HG03565 (cell line): ENCODE data around the gene CACNG8.
"Not testable (repeated sequence)": the region's sequence is repeated elsewhere in the genome, so short reads cannot be mapped to it uniquely, and the experiment has no call there.

Source experiments
- ATAC-seq: cut with Tn5 transposase; IDR thresholded peaks from one replicate; pipeline ENCODE4 v1.9.1; 2021; ENCODE audit warnings: mild to moderate bottlenecking, moderate library complexity; ENCODE audit not compliant: unreplicated experiment

The CACNG8 gene

GRCh38 chr19:53962887-53963431, at the start of gene CACNG8:
Gene CACNG8 (plus strand): TSS chr19:53962937.
- no peak for ATAC-seq

DNA sequence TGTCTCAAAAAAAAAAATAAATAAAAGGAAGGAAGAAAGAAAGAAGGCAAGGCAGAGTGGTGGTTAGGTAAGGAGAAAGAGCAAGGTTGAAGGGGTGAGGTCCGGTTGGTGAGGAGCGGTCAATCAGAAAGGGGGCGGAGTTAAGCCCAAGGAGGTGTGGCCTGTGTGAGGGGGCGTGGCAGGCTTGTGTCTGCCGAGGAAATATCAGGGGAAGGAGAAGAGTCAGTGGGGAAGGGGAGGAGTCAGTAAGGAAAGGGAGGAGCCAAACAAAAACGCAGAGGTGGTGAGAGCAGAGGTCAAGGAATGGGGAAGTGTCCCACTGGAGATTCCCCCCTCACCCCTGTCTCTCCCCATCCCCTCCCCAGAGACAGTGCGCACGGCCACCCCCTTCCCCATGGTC, 47.7 kb upstream of the CACNG8 start:
- no peak for ATAC-seq

DNA sequence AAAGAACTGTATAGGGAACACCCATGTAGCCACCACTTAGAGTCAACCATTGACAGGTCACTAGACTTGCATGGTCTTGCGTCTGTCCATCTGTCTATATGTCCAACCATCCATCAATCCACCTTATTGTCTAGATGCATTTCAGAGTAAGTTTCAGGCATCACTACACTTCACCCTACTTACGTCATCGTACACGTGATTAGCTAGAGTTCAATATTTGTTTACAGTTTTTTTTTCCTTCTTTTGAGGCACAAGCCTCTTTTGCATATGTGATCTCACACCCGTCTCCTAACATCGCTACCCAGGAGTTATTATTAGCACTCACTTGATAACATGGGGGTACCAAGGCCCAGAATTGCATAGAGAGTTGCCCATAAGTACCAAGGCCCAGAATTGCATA, 46.7 kb upstream of the CACNG8 start:
- ATAC-seq = no peak

DNA sequence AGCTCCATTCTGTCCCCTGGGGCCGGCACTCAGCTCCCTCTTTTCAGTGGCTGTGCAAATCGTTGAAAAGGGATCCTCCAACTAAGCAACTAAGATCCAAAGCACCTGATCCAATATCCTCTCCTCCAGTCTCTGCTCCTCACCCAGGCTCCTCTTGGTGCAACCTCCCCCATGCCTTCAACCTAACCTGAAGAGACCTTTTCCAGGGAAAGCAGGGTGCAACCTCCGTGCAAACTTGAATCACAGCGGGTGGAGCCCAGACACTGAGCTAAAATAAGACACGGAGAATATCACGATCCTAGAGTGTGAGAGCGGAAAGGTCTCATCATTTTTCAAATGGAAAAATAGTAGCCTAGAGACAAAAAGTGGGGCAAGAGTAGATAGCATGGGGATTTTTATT, 45.4 kb upstream of the CACNG8 start:
- no peak for ATAC-seq

DNA sequence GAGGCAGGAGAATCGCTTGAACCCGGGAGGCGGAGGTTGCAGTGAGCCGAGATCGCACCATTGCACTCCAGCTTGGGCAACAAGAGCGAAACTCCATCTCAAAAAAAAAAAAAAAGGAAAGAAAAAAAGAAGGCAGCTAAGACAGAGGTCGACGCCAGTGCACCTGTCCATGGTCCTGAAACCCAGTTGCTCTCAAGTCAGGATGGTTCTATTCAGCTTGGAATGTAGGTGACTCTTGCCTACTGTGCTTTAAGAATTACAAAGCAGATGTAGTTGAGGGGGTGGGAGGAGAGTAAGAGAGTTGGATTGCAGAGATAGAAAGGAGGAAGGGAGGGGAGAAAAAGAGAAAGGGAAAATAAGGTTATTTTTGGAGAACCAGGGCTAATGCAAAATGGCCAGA, 35.0 kb upstream of the CACNG8 start:
- ATAC-seq = no peak

DNA sequence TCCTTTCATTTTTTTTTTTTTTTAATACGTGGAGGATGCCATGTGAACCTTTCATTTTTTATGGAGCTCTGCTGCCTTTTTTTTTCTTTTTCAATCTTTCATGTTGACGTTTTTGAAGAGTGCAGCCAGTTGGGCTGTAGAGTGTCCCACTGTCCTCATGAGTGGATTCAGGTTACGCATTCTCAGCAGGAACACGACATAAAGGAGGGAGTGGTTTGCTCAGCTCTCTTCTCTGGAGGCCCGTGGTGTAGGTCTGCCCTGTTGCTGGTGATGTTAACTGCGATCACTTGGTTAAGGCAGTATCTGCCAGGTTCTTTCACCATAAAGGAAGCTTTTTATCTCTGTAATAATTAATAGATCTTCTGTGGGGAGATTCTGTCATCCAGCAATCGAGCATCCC, 26.7 kb upstream of the CACNG8 start:
- no peak for ATAC-seq

DNA sequence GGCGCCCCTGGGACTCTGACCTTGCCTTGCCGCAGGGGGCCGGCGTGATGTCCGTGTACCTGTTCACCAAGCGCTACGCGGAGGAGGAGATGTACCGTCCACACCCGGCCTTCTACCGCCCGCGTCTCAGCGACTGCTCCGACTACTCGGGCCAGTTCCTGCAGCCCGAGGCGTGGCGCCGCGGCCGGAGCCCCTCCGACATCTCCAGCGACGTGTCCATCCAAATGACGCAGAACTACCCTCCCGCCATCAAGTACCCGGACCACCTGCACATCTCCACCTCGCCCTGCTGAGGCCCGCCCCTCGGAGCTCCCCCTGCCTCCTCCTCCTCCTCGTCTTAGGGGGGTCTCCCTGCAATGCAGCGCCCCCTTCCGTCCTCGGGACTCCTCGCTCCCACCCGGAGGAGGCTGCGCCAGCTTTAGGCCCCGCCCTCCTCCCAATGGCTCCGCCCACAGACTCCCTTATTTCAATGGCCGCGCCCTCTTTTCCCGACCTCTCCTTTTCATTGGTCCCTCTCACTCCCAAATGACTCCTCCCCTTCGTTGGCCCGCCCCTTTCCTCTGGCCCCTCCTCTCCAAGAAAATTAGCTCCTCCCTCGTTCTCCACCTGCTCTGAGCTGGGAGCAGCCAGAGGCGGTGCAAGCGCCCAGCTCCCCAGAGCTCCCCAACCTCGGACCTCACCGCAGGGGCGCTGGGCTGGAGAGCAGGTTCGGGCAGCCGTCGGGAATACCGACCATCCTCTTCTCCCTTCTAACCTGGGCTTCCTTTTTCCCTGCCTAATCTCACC, 20.5 kb upstream of the CACNG8 start:
- ATAC-seq = no peak

- no peak for ATAC-seq
Observed at GRCh38 chr19:53944416-53944815, 18.3 kb upstream of the CACNG8 start.

GRCh38 chr19:53944933-53945332, 17.8 kb upstream of the CACNG8 start:
- no peak for ATAC-seq

- ATAC-seq = no peak
Observed at GRCh38 chr19:53945441-53945840, 17.3 kb upstream of the CACNG8 start.

DNA sequence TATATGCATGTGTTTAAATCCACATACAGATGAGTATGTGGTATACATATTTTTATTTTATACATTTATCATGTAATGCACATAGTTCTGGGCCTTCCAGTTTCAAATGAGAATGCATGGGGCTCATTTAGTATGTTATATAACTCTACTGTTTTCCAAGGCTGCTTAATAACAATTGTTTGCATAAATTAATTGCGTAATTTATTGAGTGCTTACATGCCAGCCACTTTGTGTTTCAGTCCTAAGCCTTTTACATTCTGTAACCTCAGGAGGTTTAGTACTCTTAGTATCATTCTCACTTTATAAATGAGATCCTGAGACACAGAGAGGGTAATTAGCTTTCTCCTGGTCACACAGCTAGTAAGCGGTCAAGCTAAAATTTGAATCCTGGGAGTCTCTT, 16.7 kb upstream of the CACNG8 start:
- ATAC-seq = no peak

DNA sequence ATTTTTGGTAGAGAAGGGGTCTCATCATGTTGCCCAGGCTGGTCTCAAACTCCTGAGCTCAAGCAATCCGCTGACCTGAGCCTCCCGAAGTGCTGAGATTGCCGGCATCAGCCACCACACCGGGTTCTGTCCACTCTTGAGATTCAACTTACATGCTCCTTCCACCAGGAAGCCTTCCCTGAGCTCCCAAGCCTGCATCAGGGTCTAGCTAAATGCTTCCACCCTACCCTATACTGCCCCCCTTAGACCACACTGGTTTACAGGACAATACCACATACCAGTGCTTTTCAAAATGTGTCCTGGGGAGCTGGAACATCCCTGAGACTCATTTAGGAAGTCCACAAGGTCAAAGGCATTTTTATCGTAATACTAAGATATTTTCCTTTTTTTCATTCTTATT, 15.1 kb upstream of the CACNG8 start:
- ATAC-seq = no peak

- not testable (repeated sequence) for ATAC-seq
Observed at GRCh38 chr19:53948611-53949010, 14.1 kb upstream of the CACNG8 start.

DNA sequence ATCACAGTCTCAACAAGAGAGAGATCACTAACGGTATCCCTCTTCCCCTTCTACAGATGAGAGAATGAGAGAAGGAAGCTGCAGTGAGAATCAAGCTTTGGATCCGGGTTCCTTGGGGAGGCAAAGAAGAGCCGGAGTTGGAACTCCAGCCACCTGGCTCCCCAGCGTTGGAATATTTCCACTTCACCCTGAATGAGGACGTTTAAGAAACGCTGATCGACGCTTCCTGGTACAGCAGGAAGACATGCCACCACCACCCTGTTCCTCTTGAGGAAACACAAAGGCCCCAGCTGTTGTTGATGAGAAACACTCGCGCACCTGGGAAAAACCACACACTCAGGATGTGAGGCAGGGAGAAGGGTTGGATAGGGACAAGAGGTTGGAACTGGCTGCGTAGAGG, 11.3 kb upstream of the CACNG8 start:
- ATAC-seq = no peak

- no peak for ATAC-seq
Observed at GRCh38 chr19:53951947-53952346, 10.8 kb upstream of the CACNG8 start.

- ATAC-seq = no peak
Observed at GRCh38 chr19:53953383-53953782, 9.4 kb upstream of the CACNG8 start.

- no peak for ATAC-seq
Observed at GRCh38 chr19:53957448-53958167, 5.1 kb upstream of the CACNG8 start.

GRCh38 chr19:53958168-53958571, 4.6 kb upstream of the CACNG8 start:
- no peak for ATAC-seq

GRCh38 chr19:53958823-53959757, 3.6 kb upstream of the CACNG8 start:
- ATAC-seq = no peak

GRCh38 chr19:53960187-53960586, 2.5 kb upstream of the CACNG8 start:
- no peak for ATAC-seq

DNA sequence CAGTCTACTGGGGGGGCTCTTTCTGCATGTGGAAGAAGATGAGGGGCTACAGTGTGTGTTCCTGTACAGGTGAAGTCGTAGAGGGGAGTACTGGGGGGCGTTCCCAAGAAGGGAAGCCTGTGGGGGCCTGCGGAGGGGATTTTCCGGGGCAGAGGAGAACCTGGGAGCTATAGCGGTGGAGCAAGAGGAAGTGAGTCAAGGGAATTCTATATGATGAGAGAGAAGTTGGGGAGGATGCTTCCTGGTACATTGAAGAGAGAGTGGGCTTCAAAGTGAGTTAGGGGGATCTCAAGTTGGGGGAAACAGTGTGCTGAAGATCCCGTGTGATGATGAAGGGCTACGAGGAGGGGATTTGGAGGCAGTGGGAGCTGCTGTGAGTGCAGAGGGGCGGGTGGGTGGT, 1.9 kb upstream of the CACNG8 start:
- ATAC-seq = no peak
